ENCODE results near the gene ZC3H18. TPM values are rescaled to one million over a fixed set of nuclear protein-coding genes. Genes with fewer than 3 reads are reported as not detected.

ZC3H18 gene
- total RNA-seq, 1 experiment from 2014 or later, result 57.8 TPM

DNA sequence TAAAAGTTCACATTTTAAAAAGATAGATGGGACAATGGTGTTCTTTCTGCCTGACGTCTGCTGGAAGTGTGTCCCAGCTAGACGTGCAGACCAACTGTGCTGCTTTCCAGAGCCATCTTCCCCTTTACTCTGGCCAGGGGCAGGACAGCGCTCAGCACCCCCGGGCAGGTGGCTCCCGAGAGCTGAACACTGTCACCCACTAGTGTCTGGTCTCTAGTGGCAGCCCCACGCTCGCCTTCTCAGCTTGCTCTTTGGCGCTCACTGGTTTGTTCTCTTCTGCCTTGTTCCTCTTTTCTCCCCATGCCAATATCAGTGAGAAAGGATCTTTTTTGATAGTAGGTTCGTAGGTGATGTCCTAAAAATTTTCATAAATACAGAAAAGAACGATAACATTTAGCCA is 25.7 kb downstream of the ZC3H18 start:
- no peak for ATAC-seq
- Histone ChIP-seq H3K27me3 (ENCODE audit: insufficient read depth, low read length) (no peaks in the 10 kb centered on the region), H3K9me2 (ENCODE audit: insufficient read depth) (no peaks in the 10 kb centered on the region), H3K36me3 (ENCODE audit: control insufficient read depth in 1 of 2, insufficient read depth in 2 of 2, low read length in 2 of 2) (peaks cover 48 to 50% of the 10 kb centered on the region in 2 experiments; a peak in 3 of 4 replicates), H3K4me3 (replicated peaks in 1 of 2; ENCODE audit: low read depth in 1 of 2, low read length in 2 of 2) (no peak overlapping the region), H3K79me2 (ENCODE audit: insufficient read depth, low read length) (peaks cover 84% of the 10 kb centered on the region), H3K9me3 (ENCODE audit: control insufficient read depth in 1 of 2, insufficient read depth in 1 of 2, low read depth in 1 of 2, low read length in 2 of 2) (no peaks in the 10 kb centered on the region), H3K27ac (ENCODE audit: low read depth, low read length) (no peak overlapping the region), H2AFZ (ENCODE audit: low read depth, low read length, poor library complexity, severe bottlenecking) (no peak overlapping the region), H4K20me1 (ENCODE audit: insufficient read depth) (peaks cover 4% of the 10 kb centered on the region; the same call in 1 of the 2 replicates), H3K9ac (ENCODE audit: low read length) (no peak overlapping the region), H3K4me1 (ENCODE audit: control insufficient read depth in 1 of 2, insufficient read depth in 2 of 2, low read length in 2 of 2) (no peaks in the 10 kb centered on the region), H3K4me2 (ENCODE audit: low read length) (no peak overlapping the region)
- BruUV-seq (replicated peaks), result no TSS peak
- ChIA-PET POLR2A (no interaction called here), RAD21 (ENCODE audit: low non-redundant PET in 1 of 2, low total read pairs in 2 of 2, uncharacterized antibody in 2 of 2, unreplicated experiment in 2 of 2) (interaction anchor here in 1 of 2 experiments (0.7 kb wide), 1 partner anchor 98 kb away, joined by 3 read pairs; no protein-coding TSS in a partner anchor), CTCF (no interaction called here)
- TF ChIP-seq, protein P1, sequence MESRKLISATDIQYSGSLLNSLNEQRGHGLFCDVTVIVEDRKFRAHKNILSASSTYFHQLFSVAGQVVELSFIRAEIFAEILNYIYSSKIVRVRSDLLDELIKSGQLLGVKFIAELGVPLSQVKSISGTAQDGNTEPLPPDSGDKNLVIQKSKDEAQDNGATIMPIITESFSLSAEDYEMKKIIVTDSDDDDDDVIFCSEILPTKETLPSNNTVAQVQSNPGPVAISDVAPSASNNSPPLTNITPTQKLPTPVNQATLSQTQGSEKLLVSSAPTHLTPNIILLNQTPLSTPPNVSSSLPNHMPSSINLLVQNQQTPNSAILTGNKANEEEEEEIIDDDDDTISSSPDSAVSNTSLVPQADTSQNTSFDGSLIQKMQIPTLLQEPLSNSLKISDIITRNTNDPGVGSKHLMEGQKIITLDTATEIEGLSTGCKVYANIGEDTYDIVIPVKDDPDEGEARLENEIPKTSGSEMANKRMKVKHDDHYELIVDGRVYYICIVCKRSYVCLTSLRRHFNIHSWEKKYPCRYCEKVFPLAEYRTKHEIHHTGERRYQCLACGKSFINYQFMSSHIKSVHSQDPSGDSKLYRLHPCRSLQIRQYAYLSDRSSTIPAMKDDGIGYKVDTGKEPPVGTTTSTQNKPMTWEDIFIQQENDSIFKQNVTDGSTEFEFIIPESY (IDR thresholded peaks at IDR 0.05; ENCODE audit: extremely low read depth, insufficient replicate concordance, low read length), result no peak
- no peak for TF ChIP-seq POLR2A (IDR thresholded peaks at IDR 0.05; ENCODE audit: borderline replicate concordance, extremely low read depth, insufficient read depth, insufficient read length)
- TF ChIP-seq SIN3A (IDR thresholded peaks at IDR 0.05; ENCODE audit: low read depth), result no peak
- no peak for TF ChIP-seq CBX3 (IDR thresholded peaks at IDR 0.05; ENCODE audit: low read depth)
- no peak for TF ChIP-seq ZNF274 (IDR thresholded peaks at IDR 0.05; ENCODE audit: low read depth, low read length)
- TF ChIP-seq, protein P2, sequence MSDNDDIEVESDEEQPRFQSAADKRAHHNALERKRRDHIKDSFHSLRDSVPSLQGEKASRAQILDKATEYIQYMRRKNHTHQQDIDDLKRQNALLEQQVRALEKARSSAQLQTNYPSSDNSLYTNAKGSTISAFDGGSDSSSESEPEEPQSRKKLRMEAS (IDR thresholded peaks at IDR 0.05), result no peak
- TF ChIP-seq SRF (IDR thresholded peaks at IDR 0.05; ENCODE audit: low read depth), result no peak
- TF ChIP-seq EGR1 (IDR thresholded peaks at IDR 0.05; ENCODE audit: low read depth), result no peak
- no peak for TF ChIP-seq FOSL1 (IDR thresholded peaks at IDR 0.05; ENCODE audit: low read depth)
- no peak for TF ChIP-seq RAD21 (IDR thresholded peaks at IDR 0.05; ENCODE audit: low read depth)
- no peak for TF ChIP-seq ELF1 (IDR thresholded peaks at IDR 0.05; ENCODE audit: borderline replicate concordance, low read depth)
- TF ChIP-seq, protein P3, sequence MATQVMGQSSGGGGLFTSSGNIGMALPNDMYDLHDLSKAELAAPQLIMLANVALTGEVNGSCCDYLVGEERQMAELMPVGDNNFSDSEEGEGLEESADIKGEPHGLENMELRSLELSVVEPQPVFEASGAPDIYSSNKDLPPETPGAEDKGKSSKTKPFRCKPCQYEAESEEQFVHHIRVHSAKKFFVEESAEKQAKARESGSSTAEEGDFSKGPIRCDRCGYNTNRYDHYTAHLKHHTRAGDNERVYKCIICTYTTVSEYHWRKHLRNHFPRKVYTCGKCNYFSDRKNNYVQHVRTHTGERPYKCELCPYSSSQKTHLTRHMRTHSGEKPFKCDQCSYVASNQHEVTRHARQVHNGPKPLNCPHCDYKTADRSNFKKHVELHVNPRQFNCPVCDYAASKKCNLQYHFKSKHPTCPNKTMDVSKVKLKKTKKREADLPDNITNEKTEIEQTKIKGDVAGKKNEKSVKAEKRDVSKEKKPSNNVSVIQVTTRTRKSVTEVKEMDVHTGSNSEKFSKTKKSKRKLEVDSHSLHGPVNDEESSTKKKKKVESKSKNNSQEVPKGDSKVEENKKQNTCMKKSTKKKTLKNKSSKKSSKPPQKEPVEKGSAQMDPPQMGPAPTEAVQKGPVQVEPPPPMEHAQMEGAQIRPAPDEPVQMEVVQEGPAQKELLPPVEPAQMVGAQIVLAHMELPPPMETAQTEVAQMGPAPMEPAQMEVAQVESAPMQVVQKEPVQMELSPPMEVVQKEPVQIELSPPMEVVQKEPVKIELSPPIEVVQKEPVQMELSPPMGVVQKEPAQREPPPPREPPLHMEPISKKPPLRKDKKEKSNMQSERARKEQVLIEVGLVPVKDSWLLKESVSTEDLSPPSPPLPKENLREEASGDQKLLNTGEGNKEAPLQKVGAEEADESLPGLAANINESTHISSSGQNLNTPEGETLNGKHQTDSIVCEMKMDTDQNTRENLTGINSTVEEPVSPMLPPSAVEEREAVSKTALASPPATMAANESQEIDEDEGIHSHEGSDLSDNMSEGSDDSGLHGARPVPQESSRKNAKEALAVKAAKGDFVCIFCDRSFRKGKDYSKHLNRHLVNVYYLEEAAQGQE (IDR thresholded peaks at IDR 0.05; ENCODE audit: low read depth), result no peak
- TF ChIP-seq JUND (IDR thresholded peaks at IDR 0.05), result no peak
- no peak for TF ChIP-seq CEBPB (IDR thresholded peaks at IDR 0.05; ENCODE audit: low read depth)
- intact Hi-C loops (cut with micrococcal nuclease), result no loop called here
- DNase-seq (ENCODE audit: low read depth, low spot score), result no peak
